Measurements from ENCODE around the gene CLASRP. TPM values are rescaled to one million over a fixed set of nuclear protein-coding genes. Genes with fewer than 3 reads are reported as not detected.

The CLASRP gene
- total and polyA plus RNA-seq, 11 donors: 25.8 to 68.2 (median 32.4) TPM

DNA sequence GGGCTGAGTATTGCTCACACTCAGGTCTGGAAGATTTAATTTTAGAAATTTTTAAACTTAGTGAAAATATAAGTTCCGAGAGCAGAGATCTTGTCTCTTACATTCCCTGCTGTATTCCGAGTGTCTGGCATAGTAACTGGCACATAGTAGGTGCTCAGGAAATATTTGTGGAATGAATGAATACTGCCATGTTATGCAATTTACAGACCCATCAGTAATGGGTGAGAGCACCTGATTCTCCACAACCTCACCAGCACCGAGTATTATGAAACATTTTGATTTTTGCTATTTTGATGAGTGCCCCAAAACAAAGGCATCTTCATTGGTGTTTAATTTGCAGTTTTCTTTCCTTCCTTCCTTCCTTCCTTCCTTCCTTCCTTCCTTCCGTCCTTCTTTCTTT lies 15.8 kb upstream of the CLASRP start:
- TF ChIP-seq, protein P1, sequence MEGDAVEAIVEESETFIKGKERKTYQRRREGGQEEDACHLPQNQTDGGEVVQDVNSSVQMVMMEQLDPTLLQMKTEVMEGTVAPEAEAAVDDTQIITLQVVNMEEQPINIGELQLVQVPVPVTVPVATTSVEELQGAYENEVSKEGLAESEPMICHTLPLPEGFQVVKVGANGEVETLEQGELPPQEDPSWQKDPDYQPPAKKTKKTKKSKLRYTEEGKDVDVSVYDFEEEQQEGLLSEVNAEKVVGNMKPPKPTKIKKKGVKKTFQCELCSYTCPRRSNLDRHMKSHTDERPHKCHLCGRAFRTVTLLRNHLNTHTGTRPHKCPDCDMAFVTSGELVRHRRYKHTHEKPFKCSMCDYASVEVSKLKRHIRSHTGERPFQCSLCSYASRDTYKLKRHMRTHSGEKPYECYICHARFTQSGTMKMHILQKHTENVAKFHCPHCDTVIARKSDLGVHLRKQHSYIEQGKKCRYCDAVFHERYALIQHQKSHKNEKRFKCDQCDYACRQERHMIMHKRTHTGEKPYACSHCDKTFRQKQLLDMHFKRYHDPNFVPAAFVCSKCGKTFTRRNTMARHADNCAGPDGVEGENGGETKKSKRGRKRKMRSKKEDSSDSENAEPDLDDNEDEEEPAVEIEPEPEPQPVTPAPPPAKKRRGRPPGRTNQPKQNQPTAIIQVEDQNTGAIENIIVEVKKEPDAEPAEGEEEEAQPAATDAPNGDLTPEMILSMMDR (IDR thresholded peaks at IDR 0.05): no peak
- TF ChIP-seq POLR2A (IDR thresholded peaks at IDR 0.05): no peak

DNA sequence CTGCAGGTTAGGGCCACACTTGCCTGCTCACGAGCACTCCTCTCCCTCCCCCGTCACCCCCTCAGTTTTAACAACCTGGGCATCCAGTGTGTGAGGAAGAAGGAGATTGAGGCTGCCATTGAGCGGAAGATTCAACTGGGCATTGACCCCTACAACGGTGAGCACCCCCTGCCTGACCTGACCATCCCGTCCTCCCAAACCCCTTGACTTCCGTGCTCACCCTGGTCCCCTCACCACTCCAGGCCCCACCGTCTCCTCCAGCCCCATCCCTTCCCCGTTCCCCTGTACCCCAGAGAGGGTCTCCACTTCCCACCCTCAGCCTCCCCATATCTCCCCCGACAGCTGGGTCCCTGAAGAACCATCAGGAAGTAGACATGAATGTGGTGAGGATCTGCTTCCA lies 13.6 kb upstream of the CLASRP start:
- intact Hi-C loops (cut with DNase I): no loop called here
- H3K4me1 ChIP-seq: no peaks in the 10 kb centered on the region
- WGBS, 4 donors: 94 to 96% (median 96%) methylated on average over 8 to 9 of the region's 9 CpGs
- TF ChIP-seq POLR2A (IDR thresholded peaks at IDR 0.05): no peak
- TF ChIP-seq, protein P1 (IDR thresholded peaks at IDR 0.05): no peak
- H3K4me3 ChIP-seq: no peak overlapping the region
- no peak overlapping the region for H3K27ac ChIP-seq
- ATAC-seq (no peak), DNase-seq (no peak)
- H3K9me3 ChIP-seq: no peaks in the 10 kb centered on the region
- H3K36me3 ChIP-seq: peaks cover 0 to 72% (median 28%) of the 10 kb centered on the region in 9 donors
- no peaks in the 10 kb centered on the region for H3K27me3 ChIP-seq

More for the DNA sequence above, 15.8 kb upstream of the CLASRP start:
- intact Hi-C loops (cut with DNase I): no loop called here
- no peak for ATAC-seq
- no peaks in the 10 kb centered on the region for H3K27me3 ChIP-seq
- DNase-seq: no peak
- no peaks in the 10 kb centered on the region for H3K4me1 ChIP-seq
- 86 to 95% (median 88%) methylated on average over 4 of the region's 4 CpGs for WGBS, 4 donors
- H3K36me3 ChIP-seq: peaks cover 0 to 70% (median 17%) of the 10 kb centered on the region in 9 donors
- no peak overlapping the region for H3K27ac ChIP-seq
- no peak overlapping the region for H3K4me3 ChIP-seq
- H3K9me3 ChIP-seq: no peaks in the 10 kb centered on the region

DNA sequence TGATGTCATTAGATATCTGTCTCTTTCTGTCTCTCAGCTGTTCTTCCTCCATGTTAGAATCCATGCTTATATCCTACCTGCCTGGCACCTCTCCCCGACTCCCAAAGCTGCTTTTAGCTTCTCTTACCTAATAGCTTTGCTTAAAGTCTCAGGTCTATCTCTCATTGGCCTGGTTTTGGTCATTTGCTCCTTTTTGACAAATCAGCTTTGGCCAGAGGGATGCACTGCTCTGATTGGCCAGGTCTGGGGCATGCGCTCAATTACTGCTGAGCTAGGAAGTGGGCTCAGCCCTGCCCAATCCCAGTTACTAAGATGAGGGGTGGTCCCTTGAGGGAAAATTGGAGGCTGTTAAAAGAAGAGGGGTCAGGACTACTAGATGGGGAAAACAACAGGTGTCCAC lies 11.5 kb upstream of the CLASRP start:
- no peaks in the 10 kb centered on the region for H3K4me1 ChIP-seq
- peaks cover 0 to 86% (median 39%) of the 10 kb centered on the region in 9 donors for H3K36me3 ChIP-seq
- no peaks in the 10 kb centered on the region for H3K9me3 ChIP-seq
- intact Hi-C loops (cut with DNase I): no loop called here
- no peaks in the 10 kb centered on the region for H3K27me3 ChIP-seq
- 91 to 100% (median 94%) methylated on average over 2 of the region's 2 CpGs for WGBS, 4 donors
- DNase-seq (no peak), ATAC-seq (no peak)
- no peak for TF ChIP-seq POLR2A (IDR thresholded peaks at IDR 0.05)
- TF ChIP-seq, protein P1 (IDR thresholded peaks at IDR 0.05): no peak
- no peak overlapping the region for H3K27ac ChIP-seq
- H3K4me3 ChIP-seq: no peak overlapping the region

DNA sequence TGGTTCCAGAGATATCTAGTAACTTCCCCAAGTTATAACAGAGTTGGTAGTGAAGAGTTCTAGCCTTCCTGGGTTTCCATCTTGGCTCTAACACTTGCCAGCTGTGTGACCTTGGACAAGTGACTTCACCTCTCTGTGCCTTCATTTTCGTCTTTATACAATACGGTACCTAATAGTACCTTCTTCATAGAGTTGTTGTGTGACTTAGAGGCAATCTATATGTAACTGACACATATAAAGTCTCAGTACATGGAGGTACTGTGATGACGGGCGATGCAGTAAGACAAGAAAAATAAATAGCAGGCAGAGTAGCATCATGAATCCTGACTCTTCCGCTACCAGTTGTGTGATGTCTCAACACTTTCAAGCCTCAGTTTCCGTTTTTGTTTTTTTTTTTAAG lies 8.0 kb upstream of the CLASRP start:
- TF ChIP-seq, protein P1 (IDR thresholded peaks at IDR 0.05): no peak
- no peak for TF ChIP-seq POLR2A (IDR thresholded peaks at IDR 0.05)
- intact Hi-C loops (cut with DNase I): no loop called here
- peaks cover 0 to 4% (median 0%) of the 10 kb centered on the region in 12 donors for H3K9me3 ChIP-seq
- no peaks in the 10 kb centered on the region for H3K4me1 ChIP-seq
- H3K27me3 ChIP-seq: no peaks in the 10 kb centered on the region
- 89 to 97% (median 94%) methylated on average over 6 of the region's 6 CpGs for WGBS, 4 donors
- peaks cover 0 to 95% (median 56%) of the 10 kb centered on the region in 9 donors for H3K36me3 ChIP-seq
- no peak overlapping the region for H3K27ac ChIP-seq
- DNase-seq (no peak), ATAC-seq (no peak)
- H3K4me3 ChIP-seq: no peak overlapping the region

All from heart left ventricle (tissue), 16 donors.